Measurements from ENCODE around the gene PPP4R3A.
"Not testable (repeated sequence)": the region's sequence is repeated elsewhere in the genome, so short reads cannot be mapped to it uniquely, and the experiment has no call there.

PPP4R3A gene

GRCh38 chr14:91506226-91506625, 3.9 kb downstream of the PPP4R3A start:
- no peak for DNase-seq

GRCh38 chr14:91503000-91503504, 7.1 kb downstream of the PPP4R3A start:
- no peak for DNase-seq

- DNase-seq, result no peak
Observed at GRCh38 chr14:91501951-91502930, 7.9 kb downstream of the PPP4R3A start.

GRCh38 chr14:91501348-91501747, 8.8 kb downstream of the PPP4R3A start:
- no peak for DNase-seq

- DNase-seq, result no peak
Observed at GRCh38 chr14:91496790-91497189, 13.3 kb downstream of the PPP4R3A start.

- not testable (repeated sequence) for DNase-seq
Observed at GRCh38 chr14:91494392-91495065, 15.6 kb downstream of the PPP4R3A start.

- DNase-seq, result no peak
Observed at GRCh38 chr14:91493169-91493568, 16.9 kb downstream of the PPP4R3A start.

- DNase-seq, result no peak
Observed at GRCh38 chr14:91484744-91485143, 25.4 kb downstream of the PPP4R3A start.

GRCh38 chr14:91484186-91484585, 25.9 kb downstream of the PPP4R3A start:
- no peak for DNase-seq

GRCh38 chr14:91482263-91483013, 27.7 kb downstream of the PPP4R3A start:
- DNase-seq, result no peak

- DNase-seq, result no peak
Observed at GRCh38 chr14:91477388-91477787, 32.7 kb downstream of the PPP4R3A start.

- no peak for DNase-seq
Observed at GRCh38 chr14:91473046-91473445, 37.1 kb downstream of the PPP4R3A start.

GRCh38 chr14:91470216-91470615, 39.9 kb downstream of the PPP4R3A start:
- no peak for DNase-seq

- no peak for DNase-seq
Observed at GRCh38 chr14:91466192-91466591, 43.9 kb downstream of the PPP4R3A start.

- DNase-seq, result no peak
Observed at GRCh38 chr14:91464615-91465205, 45.4 kb downstream of the PPP4R3A start.

GRCh38 chr14:91458612-91459011, 51.5 kb downstream of the PPP4R3A start:
- no peak for DNase-seq

- DNase-seq, result no peak
Observed at GRCh38 chr14:91456283-91456682, 53.8 kb downstream of the PPP4R3A start.

GRCh38 chr14:91454580-91454979, 55.5 kb downstream of the PPP4R3A start:
- DNase-seq, result no peak

- no peak for DNase-seq
Observed at GRCh38 chr14:91454155-91454554, 56.0 kb downstream of the PPP4R3A start.

GRCh38 chr14:91453744-91454143, 56.4 kb downstream of the PPP4R3A start:
- DNase-seq, result no peak

- no peak for DNase-seq
Observed at GRCh38 chr14:91444335-91445020, 65.6 kb downstream of the PPP4R3A start.

All from amygdala (tissue), 56 donors.